GM12875 (cell line): ENCODE data around the gene TM9SF2.
A peak's percentile ranks its signal among the peaks of the same experiment; 100 is the strongest.

Experiments used
- H3K4me3 ChIP-seq: one replicate; pipeline ENCODE4 v1.5.1; 2011; ENCODE audit warnings: low read depth, low read length, control low read depth
- CTCF ChIP-seq: IDR thresholded peaks from 2 replicates; pipeline ENCODE4 v1.5.1; 2011; ENCODE audit warnings: low read depth, mild to moderate bottlenecking, control low read depth, inconsistent platforms, low read length, moderate library complexity, borderline replicate concordance; ENCODE audit not compliant: insufficient read depth

TM9SF2 gene

GRCh38 chr13:99496184-99497142 lies 4.8 kb upstream of the TM9SF2 start:
- TF ChIP-seq CTCF = no peak
- H3K4me3 ChIP-seq = no peak overlapping the region

GRCh38 chr13:99498171-99499161 lies 2.8 kb upstream of the TM9SF2 start:
- TF ChIP-seq CTCF = no peak
- peak overlapping the region; percentile 63 for H3K4me3 ChIP-seq

- TF ChIP-seq CTCF = no peak
- peak overlapping the region; percentile 80 for H3K4me3 ChIP-seq
Observed at GRCh38 chr13:99500839-99501183, 461 bp upstream of the TM9SF2 start.

GRCh38 chr13:99501848-99502301 lies 603 bp downstream of the TM9SF2 start:
- peak overlapping the region; percentile 80 for H3K4me3 ChIP-seq
- no peak for TF ChIP-seq CTCF

GRCh38 chr13:99505814-99506269 lies 4.6 kb downstream of the TM9SF2 start:
- H3K4me3 ChIP-seq = no peak overlapping the region
- no peak for TF ChIP-seq CTCF

GRCh38 chr13:99506634-99507033 lies 5.4 kb downstream of the TM9SF2 start:
- no peak overlapping the region for H3K4me3 ChIP-seq
- TF ChIP-seq CTCF = no peak
